ENCODE results near the gene TRERF1.
A peak's percentile ranks its signal among the peaks of the same experiment; 100 is the strongest.

Gene TRERF1

DNA sequence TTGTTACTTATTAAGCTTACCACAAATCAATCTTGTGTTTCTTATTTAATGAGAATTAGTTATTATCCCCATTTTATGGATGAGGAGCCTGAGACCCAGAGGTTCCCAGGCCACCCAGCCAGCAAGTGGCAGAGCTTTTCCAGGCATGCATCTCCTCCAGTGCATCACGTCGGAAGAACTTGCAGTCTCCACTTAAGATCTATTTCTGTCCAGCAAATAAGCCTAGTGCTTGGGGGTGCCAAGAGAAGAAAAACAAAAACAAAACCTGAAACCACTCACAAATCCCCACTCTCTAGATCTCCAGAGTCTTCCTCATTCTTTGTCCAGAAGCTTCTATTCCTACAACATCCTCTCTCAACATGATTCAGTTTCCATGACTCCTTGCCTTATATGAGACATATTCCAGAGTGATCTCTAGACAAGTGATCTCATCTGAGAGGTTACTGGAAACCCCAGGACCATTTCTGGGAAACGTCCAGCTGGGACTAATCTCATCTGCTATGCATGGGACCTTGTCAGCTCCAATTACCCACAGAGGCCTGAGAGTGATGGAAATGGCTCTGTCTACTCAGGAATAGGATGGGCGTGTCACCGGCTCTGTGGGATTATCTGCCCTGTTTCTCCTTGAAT, 261.1 kb downstream of the TRERF1 start:
- peak; percentile 58 to 62 for DNase-seq (ENCODE audit: low read depth in 2 of 2)
- H3K4me3 ChIP-seq (replicated peaks in 1 of 2; ENCODE audit: low read depth in 2 of 2, low read length in 2 of 2): no peak overlapping the region
- TF ChIP-seq, protein P1, sequence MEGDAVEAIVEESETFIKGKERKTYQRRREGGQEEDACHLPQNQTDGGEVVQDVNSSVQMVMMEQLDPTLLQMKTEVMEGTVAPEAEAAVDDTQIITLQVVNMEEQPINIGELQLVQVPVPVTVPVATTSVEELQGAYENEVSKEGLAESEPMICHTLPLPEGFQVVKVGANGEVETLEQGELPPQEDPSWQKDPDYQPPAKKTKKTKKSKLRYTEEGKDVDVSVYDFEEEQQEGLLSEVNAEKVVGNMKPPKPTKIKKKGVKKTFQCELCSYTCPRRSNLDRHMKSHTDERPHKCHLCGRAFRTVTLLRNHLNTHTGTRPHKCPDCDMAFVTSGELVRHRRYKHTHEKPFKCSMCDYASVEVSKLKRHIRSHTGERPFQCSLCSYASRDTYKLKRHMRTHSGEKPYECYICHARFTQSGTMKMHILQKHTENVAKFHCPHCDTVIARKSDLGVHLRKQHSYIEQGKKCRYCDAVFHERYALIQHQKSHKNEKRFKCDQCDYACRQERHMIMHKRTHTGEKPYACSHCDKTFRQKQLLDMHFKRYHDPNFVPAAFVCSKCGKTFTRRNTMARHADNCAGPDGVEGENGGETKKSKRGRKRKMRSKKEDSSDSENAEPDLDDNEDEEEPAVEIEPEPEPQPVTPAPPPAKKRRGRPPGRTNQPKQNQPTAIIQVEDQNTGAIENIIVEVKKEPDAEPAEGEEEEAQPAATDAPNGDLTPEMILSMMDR (IDR thresholded peaks at IDR 0.05; ENCODE audit: low read depth, low read length): no peak

DNA sequence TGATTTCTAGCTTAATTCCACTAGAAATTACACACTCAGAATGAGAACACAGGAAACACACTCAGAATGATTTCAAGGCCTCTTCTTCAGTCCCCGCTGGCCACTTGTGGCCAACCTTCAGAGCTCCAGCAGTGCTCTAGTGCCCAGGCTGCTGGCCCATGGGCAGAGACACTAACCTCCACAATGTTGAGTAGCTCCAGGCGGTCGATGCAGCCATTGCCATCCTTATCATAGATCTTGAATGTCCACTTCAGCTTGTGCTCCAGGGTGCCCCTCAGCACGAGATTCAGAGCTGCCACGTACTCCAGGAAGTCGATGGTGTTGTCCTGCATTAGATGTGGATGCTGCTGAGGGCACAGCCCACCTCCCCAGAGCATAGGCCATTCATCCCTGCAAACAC, 263.3 kb downstream of the TRERF1 start:
- no peak for DNase-seq (ENCODE audit: low read depth in 2 of 2)
- TF ChIP-seq, protein P1 (IDR thresholded peaks at IDR 0.05; ENCODE audit: low read depth, low read length): no peak

DNA sequence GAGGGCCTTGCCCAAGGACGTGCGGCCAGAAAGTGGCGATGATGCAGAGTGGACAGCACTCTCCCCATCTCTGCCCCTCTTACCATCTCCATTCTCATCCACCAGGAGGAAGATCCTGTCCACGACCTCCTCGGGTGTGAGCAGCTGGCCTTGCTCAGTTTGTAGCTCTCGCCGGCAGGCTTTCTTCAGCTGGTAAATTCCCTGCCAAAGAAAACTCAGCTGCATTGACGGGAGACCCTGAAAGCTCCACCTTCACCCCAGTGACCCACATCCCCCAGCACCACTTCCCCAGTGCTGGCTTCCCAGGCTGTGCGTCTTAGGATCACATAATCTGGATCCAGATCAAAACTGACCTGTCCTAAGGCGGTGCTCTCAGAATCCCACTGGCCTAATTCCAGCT, 266.1 kb downstream of the TRERF1 start:
- TF ChIP-seq, protein P1 (IDR thresholded peaks at IDR 0.05; ENCODE audit: low read depth, low read length): no peak
- no peak for DNase-seq (ENCODE audit: low read depth in 2 of 2)
- H3K4me3 ChIP-seq (replicated peaks in 1 of 2; ENCODE audit: low read depth in 2 of 2, low read length in 2 of 2): no peak overlapping the region

More for the DNA sequence above, 263.3 kb downstream of the TRERF1 start:
- H3K4me3 ChIP-seq (replicated peaks in 1 of 2; ENCODE audit: low read depth in 2 of 2, low read length in 2 of 2): no peak overlapping the region

- DNase-seq (ENCODE audit: low read depth in 2 of 2): no peak
- no peak overlapping the region for H3K4me3 ChIP-seq (replicated peaks in 1 of 2; ENCODE audit: low read depth in 2 of 2, low read length in 2 of 2)
- TF ChIP-seq, protein P1 (IDR thresholded peaks at IDR 0.05; ENCODE audit: low read depth, low read length): no peak
These were observed 267.3 kb downstream of the TRERF1 start for GRCh38 chr6:42184475-42184874.

DNA sequence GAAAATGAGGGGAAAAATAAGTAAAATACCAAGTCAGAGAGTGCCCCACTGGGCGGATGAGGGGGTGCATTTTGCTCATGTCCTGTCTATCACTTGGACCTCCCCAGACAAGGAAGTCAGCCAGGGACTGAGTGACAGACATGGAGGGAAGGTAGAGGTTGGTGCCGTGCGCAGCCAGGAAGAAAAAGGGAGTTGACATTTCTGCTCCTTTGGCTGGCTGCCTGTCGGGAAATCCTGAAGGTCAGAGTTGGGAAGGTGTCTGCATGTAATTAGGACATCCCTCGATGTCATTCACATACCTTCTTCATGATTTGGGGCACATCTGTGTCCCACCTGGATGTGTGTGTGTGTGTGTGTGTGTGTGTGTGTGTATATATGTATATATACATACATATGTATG, 269.6 kb downstream of the TRERF1 start:
- H3K4me3 ChIP-seq (replicated peaks in 1 of 2; ENCODE audit: low read depth in 2 of 2, low read length in 2 of 2): no peak overlapping the region
- no peak for DNase-seq (ENCODE audit: low read depth in 2 of 2)
- TF ChIP-seq, protein P1 (IDR thresholded peaks at IDR 0.05; ENCODE audit: low read depth, low read length): no peak

DNA sequence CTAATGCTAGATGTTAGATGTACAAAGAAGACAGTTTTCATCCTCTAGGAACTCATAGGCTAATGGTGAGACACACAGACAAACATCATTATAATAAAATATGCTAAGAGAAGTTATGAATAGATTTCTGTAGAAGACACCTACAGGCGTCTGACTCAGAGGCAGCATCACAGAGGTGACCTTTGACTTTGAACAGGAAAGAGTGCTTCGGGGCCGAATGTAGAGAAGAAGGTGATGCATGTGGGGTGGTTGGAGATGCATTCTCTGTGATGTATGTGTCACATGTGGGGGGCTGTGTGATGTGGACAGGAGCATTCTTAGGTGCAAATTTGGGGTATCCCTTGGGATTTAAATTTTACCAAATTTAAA, 271.8 kb downstream of the TRERF1 start:
- DNase-seq (ENCODE audit: low read depth in 2 of 2): no peak
- no peak overlapping the region for H3K4me3 ChIP-seq (replicated peaks in 1 of 2; ENCODE audit: low read depth in 2 of 2, low read length in 2 of 2)
- TF ChIP-seq, protein P1 (IDR thresholded peaks at IDR 0.05; ENCODE audit: low read depth, low read length): no peak
